ENCODE results near the gene PATJ.

Gene PATJ

DNA sequence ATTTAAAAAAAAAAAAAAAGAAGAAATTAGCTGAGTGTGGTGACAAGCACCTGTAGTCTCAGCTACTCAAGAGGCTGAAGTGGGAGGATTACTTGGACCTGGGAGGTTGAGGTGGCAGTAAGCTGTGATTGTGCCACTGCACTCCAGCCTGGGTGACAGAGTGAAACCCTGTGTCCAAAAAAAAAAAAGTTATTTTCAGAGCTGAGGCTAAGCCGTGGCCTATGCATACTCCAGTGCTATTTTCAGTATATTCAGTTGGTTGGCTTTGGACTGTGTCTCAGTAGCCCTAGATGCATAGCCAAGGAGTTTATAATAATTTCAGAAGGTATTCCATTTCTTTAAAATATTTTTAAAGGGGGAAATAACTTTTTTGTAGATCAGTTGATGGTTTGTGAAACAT is 311.9 kb downstream of the PATJ start:
- no peak for DNase-seq (ENCODE audit: low spot score)

DNA sequence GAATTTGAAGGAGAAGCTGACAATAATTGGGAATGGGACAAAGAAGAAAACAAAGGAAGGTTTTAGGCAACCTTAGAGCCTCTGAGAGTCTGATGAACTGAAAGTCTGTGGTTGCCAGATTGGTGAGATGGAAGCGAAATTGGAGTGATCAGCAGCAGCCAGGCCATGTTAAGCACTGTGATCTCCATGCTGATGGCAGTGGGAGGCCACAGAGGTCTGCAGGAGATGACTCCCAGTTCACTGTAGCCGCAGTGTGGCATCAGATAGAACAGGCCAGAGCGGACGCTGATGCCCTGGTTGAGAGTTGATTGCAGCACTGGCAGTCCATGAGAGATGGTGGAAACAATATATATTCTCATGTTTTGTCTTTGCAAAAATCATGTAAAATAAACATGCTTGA is 314.9 kb downstream of the PATJ start:
- no peak for DNase-seq (ENCODE audit: low spot score)

DNA sequence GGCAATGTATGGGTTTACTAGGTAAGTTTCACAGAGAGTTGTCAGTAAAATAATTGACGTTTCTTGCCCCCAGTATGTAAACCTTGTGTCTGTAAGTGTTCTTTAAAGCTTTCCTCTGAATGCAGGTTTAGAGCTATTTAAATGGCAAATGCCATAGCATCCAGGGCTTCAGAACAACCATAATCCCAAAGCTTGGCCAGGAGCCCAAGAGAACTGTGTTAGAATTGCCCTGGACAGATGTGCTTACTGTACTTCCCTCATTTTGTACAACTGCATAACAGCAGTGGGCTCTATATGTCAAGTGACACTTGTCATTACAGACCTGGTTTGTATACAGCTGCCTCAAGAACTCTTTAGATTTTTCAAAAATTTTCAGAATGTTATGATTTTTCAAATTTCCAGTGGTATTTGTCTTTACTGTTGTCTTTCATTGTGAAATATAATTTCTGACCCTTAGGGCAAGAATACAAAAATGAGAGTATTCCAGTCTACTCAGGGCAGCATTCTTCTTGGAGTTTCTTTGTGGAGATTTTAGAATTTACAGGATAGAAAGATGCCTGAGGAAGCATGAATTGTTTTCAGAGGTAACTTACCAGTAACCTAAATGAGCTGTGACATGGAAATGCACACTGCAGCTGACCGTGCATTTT is 315.5 kb downstream of the PATJ start:
- no peak for DNase-seq (ENCODE audit: low spot score)

DNA sequence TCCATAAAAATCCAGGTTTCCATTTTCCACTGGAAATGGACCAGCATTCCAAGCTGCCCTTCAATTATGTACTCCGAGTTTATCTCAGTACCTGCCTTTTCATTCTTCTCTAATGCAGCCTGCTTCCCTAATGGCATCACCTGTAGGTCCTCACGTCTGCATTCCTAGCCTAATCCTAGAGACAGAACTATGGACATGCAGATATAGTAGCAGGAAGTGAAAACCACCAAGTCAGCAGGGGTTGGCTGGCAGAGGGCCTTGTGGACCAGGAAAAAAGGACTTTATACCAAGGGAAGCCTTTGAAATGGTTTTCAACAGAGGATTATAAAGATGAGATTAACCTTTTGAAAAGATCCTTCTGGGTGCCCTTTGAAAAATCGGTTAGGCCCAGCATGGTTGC is 316.7 kb downstream of the PATJ start:
- DNase-seq (ENCODE audit: low spot score), result no peak

DNA sequence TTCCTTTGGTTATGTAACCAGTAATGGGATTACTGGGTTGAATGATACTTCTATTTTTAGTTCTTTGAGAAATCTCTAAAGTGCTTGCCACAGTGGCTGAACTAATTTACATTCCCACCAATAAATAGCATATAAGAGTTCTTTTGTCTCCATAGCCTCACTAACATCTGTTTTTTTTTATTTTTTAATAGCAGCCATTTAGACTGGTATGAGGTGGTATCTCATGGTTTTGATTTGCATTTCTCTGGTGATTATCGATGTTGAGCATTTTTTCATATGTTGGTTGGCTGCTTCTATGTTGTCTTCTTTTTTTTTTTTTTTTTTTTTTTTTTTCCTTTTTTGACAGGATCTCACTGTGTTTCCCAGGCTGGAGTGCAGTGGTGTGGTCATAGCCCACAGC is 319.8 kb downstream of the PATJ start:
- DNase-seq (ENCODE audit: low spot score), result no peak

DNA sequence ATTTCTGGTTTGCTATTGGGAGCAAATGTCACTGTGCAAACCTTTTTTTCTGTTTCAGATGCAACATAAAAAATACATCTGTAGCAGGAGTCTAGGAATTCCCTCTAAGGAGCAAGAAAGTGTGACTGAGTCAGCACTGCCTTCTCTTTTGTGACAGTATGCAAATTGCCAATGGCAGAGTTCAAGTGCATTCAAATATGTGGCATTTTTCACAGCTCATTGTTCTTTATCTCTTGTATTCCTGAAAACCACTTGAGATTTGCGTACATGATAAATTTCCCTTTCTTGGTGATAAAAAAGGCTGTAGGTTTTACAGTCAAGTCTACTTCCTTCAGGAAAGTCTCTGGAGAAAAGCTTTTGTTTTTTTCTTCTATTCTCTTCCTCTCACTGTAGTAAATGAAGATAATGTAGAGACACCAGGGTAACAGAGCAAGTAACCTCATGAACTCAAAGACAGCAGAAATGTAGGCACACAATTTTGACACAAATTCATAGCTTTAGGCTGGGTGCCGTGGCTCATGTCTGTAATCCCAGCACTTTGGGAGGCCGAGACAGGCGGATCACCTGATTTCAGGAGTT is 322.6 kb downstream of the PATJ start:
- DNase-seq (ENCODE audit: low spot score), result no peak

DNA sequence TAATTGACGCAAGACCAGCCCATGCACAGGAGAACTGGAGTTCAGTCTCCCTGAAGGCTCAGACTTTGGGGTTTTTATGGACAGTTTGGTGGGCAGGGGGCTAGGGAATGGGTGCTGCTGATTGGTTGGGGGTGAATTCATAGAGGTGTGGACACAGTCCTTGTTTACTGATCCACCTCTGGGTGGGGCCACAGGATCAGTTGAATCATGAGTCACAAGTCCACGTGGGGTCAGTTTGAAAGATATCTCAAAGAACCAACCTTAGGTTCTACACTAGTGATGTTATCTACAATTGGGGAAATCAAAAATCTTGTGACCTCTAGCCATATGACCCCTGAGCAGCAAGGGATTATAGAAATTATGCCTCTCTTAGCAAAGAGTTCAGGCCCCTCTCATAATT is 324.4 kb downstream of the PATJ start:
- DNase-seq (ENCODE audit: low spot score), result no peak

DNA sequence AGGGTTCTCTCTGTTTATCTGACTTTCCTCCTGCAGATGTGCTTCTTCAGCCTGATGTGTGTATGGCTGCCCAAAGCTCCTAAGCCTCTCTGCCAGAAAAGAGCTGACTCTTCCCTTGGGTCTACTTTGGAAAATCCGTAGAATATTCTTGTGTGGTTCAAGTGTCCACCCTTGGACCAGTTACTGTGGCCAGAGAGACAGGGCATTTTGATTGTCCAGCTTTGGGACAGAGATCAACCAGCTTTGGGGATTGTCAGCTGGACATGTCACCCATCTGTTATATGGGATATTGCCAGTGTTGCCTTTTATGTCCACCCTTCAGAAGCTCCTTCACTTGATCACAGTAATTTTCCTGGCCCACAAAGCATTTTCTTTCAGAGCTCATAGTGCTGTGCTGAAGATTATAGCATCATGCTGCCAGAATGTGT is 326.1 kb downstream of the PATJ start:
- no peak for DNase-seq (ENCODE audit: low spot score)

DNA sequence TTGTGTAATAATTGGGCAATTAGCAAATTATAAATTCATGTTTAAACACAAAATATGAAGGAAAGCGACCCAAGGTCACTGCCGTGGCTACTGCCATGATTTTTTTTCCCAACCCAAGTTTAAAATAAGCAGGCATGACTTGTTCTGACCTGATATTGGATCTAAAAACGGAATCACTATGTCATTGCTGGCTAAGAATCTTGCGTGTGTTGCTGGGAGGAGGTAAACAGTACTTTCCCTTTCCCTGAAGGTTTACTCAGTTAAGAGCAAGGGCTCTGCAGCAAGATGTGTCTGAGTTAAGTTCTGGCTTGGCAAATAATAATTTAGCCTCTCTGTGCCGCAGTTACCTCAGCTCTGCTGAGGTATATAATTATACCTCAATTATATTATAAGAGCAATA is 326.7 kb downstream of the PATJ start:
- no peak for DNase-seq (ENCODE audit: low spot score)

DNA sequence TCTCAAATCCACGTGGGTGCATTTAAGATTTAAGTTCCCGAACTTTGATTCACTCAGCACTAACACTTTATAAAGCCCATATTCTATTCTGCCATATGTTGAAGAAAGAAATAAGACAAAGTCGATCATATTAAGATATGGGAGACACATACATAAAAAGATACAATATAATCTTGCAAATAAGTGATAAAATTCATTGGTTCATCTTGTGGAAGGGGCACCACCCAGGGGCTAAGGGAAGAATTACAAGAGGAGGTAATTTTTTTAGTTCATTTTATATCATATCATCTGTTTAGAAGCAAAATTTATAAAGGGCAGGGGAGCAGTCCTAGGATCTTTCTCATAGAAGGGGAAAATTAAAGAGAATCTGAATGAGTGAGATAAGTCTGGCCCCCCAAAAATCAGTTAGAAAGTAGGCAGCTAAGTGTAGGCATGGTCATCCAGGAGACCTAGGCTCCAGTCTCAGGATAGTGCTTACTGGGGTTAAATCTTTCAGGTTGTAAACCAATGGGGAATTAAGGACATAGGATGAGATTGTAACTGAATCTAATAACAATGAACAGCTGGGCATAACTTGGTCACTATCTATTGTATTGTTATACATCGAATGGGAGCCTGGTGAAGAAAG is 328.2 kb downstream of the PATJ start:
- peak; percentile 38 for DNase-seq (ENCODE audit: low spot score)

DNA sequence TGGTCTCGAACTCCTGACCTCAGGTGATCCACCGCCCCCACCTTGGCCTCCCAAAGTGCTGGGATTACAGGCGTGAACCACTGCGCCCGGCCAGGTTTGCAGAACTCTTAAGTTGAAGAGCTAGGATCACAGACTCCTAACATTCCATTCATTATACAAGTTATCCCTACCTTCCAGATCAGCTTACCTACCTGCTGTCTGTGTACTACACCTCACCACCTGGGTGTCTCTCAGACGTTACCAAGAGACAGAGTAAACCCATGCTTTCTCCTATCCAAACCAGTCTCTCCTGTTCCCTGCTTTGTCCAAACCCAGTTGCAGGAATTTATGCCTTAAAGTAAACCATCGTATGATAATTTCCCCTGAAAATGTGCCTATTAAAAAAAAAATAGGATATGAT is 329.4 kb downstream of the PATJ start:
- DNase-seq (ENCODE audit: low spot score), result no peak

DNA sequence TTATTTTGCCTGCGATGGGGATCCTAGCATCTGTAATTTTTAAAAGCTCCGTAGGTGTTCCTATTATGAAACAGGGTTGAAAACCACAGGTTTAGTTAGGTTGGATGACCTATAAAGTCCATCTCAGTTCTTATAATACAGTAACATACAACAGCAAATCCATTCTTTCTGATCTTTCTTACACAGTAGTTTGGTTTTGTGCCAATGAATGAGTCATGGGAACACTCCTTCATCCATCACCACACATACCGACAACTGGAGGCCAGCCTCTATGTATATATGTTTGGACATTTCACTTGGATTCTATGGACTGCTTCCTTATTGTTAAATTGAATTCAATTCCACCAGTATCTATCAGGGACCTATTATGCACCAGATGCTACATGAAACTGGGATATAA is 334.0 kb downstream of the PATJ start:
- DNase-seq (ENCODE audit: low spot score), result peak; percentile 79

DNA sequence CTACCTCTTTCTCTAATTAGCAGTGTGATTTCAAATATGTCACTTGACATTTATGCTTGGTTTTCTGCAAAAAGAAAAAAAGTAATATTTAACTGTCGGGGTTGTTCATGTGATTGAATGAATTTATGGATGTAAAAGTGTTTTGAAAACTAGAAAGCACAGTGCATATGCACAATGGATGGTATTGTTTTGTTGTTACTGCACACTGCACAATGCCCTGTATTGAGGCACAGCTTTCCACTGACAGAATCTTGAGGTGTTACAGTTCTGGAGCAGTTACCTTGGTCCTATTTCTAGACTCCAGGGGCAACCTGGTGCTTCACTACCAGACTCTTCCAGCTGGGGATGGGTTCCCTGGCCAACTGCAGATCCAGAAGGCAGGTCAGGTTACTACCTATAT is 335.5 kb downstream of the PATJ start:
- DNase-seq (ENCODE audit: low spot score), result no peak

DNA sequence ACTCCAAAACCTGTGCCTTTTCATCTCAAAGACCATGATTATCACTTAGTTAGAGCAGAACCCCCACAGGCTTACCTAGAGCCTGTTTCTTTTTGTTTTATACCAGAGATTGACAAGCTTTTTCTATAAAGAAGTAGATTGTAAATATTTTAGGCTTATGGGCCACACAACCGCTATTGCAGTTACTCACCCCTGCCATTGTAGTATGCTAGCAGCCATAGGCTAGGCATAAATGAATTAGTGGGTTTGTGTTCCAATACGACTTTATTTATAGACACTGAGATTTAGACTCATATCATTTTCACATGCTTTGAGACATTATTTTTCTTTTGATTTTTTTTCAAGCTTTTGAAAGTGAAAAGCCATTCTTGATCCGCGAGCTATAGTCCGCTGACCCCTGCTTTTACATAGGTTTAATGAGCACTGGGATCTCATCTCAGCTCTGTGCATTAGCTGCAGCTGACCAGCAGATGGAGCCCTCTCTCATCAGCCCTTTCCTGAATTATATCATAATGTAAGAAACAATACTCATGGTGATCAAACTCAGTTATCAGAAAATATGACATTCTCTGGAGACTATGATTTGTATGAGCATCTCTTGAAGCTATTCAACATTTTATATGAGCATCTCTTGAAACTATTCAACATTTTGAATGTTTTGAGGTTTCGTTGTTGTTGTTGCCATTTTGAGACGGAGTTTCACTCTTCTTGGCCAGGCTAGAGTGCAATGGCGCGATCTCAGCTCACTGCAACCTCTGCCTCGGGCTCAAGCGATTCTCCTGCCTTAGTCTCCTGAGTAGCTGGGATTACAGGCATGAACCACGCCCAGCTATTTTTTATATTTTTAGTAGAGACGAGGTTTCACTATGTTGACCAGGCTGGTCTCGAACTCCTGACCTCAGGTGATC is 340.4 kb downstream of the PATJ start:
- DNase-seq (ENCODE audit: low spot score), result peak; percentile 62

DNA sequence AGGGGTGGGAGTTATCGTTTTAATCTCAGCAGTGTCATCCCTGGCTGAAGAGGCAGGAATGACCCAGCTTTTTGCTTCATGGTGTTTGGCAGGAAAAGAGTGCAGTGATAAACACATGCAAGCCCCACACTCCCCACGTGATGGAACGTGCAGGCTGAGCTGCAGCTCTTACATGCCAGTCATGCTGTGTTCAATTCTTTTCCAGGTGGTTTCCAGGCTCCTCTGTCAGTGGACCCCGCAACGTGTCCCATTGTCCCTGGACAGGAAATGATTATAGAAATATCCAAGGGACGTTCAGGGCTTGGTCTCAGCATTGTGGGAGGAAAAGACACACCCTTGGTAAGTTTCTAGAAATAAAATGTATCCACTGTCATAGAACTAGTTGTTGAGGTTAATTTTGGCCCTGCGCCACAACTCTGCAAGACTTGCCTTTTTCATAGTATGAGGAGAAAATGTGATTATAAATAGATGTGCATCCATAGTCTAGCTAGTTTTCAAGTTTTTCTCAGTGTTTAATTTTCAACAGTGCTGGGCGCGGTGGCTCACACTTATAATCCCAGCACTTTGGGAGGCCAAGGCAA is 342.1 kb downstream of the PATJ start:
- no peak for DNase-seq (ENCODE audit: low spot score)

DNA sequence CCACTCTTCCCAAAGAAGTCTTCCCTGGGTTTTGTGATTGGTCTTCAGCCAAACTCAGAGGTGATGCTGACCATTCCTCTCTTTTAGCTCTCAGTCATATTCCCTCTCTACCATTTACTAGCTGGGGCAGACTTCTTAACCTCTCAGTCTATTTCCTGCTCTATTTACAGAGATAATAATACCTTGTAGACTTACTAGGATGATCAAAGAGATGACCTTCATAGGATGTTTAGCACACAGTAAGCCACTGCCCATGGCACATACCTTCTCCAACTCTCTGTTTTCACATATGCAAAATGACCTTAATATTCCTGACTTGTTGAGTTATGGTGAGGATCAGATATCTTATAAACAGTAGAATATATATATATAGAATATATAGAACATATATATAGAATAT is 346.2 kb downstream of the PATJ start:
- DNase-seq (ENCODE audit: low spot score), result no peak

DNA sequence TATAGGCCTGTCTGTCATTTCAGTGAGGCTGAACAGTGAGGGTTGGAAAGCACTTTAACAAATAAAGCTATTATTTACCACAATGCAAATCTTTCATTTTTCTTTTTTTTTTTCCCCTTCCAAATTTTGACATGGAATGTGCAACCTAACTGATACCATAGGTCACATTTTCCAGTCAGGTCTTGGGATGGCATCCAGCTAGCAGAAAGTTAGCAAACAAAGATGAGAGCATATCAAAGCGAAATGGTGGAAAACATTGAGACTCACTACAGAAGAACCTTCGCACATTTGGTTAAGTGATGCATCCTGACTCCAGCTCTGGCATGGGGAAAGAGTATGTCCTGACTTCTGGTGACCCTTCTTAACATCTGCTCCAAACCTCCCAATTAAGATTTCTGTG is 347.3 kb downstream of the PATJ start:
- no peak for DNase-seq (ENCODE audit: low spot score)

DNA sequence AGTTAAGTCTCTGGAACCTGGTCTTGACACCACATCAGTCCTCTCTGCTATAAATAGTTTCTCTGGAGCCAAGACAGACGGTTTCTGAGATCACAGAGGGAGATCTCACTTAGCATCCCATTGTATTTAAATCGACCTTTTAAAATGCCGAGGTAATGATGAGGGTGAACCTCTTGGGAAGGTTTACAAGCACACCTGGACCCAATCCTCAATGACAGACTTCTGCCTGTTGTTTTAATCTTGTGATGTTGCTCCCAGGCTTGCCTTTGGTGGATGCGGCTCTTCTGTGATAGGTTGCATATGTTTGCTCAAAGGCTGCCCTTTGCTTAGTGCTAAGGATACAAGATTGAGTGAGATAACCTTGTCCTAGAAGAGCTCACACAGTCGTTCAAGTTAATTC is 347.7 kb downstream of the PATJ start:
- no peak for DNase-seq (ENCODE audit: low spot score)

DNA sequence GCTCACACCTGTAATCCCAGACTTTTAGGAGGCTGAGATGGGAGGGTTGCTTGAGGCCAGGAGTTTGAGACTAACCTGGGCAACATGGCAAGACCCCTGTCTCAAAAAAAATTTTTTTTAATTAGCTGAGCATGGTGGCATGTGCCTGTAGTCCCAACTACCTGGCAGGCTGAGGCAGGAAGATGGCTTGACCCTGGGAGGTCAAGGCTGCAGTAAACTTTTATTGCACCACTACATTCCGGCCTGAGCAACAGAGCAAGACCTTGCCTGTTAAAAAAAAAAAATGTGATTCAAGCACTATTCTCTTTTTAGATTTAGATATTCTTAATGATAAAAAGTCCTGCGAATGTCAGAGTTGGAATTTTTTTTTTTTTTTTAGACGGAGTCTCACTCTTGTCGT is 349.8 kb downstream of the PATJ start:
- DNase-seq (ENCODE audit: low spot score), result no peak

DNA sequence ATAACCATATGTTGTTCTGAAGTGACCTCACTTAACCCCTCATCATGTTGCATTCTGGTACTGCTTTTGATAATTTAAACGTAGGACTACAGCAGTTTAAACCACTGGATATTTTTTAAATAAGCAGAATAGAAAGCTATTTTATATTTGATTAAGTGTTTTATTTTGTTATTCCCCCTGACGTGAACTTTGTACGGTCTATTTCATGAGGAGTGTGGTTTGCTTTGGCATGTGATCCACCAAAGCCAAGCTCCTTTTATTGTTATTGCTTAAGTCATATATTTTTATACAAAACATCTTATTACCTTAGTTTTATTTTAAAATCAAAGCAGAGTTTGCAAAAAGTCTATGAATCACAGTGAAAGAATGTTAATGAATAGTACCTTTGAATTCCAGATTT is 351.0 kb downstream of the PATJ start:
- DNase-seq (ENCODE audit: low spot score), result no peak

DNA sequence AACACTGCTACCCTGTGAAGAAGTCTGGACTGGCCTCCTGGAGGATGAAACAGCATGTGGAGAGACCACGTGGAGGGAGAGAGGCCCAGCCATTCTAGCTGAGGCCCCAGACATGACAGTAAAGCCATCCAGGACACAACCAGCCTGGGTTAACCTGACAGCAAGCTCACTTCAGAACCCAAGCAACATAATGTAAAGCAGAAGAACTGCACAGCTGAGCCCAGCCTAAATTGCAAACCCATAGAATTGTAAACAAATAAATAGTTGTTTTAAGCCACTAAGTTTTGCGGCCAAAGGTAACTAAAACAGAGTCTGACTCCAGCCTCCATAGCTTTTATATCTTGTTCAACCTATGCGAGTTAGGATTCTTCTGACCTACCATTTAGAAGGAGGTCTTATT is 355.2 kb downstream of the PATJ start:
- DNase-seq (ENCODE audit: low spot score), result no peak

DNA sequence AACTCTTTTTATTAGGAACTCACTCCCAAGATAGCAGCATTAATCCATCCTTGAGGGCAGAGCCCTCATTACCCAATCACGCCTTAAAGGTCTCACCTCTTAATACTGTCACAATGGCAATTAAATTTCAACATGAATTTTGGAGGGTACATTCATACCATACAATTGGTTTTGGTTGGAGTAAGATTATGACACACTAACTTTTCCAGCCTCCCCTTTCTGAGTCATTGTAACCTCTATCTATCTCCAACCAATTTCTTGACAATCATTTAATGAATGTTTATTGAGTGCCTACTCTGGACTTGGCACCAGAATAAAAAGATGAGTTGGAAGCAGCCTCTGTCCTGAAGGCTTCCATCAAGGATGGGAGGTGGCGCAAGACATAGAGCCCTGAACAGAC is 358.2 kb downstream of the PATJ start:
- DNase-seq (ENCODE audit: low spot score), result no peak

DNA sequence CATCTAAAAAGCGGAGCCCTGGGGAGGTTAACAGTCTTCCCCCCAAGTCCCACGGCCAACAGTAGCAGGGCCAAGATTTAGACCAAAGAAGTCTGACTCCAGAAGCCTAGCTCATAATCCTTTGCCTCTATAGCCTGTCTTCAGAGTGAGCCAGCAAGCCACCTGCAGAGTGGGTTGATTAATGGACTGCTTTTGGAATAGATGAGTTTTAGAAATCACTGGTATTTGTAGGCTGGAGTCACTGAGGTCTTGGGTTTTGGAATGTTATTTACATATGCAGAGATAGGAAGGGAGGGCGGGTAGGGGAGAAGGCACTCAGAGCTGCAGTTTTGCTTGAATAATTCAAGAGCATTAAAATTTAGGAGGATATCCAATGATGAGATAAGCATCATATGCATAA is 361.6 kb downstream of the PATJ start:
- no peak for DNase-seq (ENCODE audit: low spot score)

All from RKO (cell line).